G401.6 (cell line): ENCODE measurements around the gene TLCD3B.

Source experiments
- FAIRE-seq: peaks from 2 replicates; lab custom pipeline; 2012; peaks lifted over from hg19 to GRCh38; lab: Jason Lieb, UNC

The TLCD3B gene

GRCh38 chr16:30004811-30005242 lies 26.2 kb downstream of the TLCD3B start:
- no peak for FAIRE-seq

- FAIRE-seq = no peak
These were observed 26.7 kb downstream of the TLCD3B start for GRCh38 chr16:30004424-30004776.

- no peak for FAIRE-seq
These were observed 27.2 kb downstream of the TLCD3B start for GRCh38 chr16:30003670-30004423.

- no peak for FAIRE-seq
These were observed 28.3 kb downstream of the TLCD3B start for GRCh38 chr16:30002614-30003346.

- no peak for FAIRE-seq
These were observed 30.1 kb downstream of the TLCD3B start for GRCh38 chr16:30000735-30001631.

GRCh38 chr16:29999605-30000004 lies 31.5 kb downstream of the TLCD3B start:
- no peak for FAIRE-seq

- FAIRE-seq = no peak
These were observed 34.3 kb downstream of the TLCD3B start for GRCh38 chr16:29996766-29997250.

- peak; percentile 94 for FAIRE-seq
These were observed 34.9 kb downstream of the TLCD3B start, which contains the start of gene INO80E for GRCh38 chr16:29995911-29996765. INO80E (plus strand) TSS chr16:29996241; CDS start chr16:29996311, 70 bp downstream.

- FAIRE-seq = no peak
These were observed 35.7 kb downstream of the TLCD3B start, which contains the start of gene HIRIP3 for GRCh38 chr16:29995324-29995910. HIRIP3 (minus strand) TSS chr16:29995617; CDS start chr16:29995605, 12 bp downstream.

GRCh38 chr16:29994600-29995323 lies 36.3 kb downstream of the TLCD3B start:
- no peak for FAIRE-seq

- no peak for FAIRE-seq
These were observed 37.0 kb downstream of the TLCD3B start for GRCh38 chr16:29993903-29994599.

GRCh38 chr16:29993191-29993902 lies 37.7 kb downstream of the TLCD3B start:
- FAIRE-seq = no peak

GRCh38 chr16:29992344-29992967 lies 38.6 kb downstream of the TLCD3B start:
- no peak for FAIRE-seq

- no peak for FAIRE-seq
These were observed 39.5 kb downstream of the TLCD3B start for GRCh38 chr16:29991571-29991904.

GRCh38 chr16:29990883-29991570 lies 40.0 kb downstream of the TLCD3B start:
- FAIRE-seq = no peak

GRCh38 chr16:29990034-29990433 lies 41.0 kb downstream of the TLCD3B start:
- FAIRE-seq = no peak

GRCh38 chr16:29989111-29989858 lies 41.8 kb downstream of the TLCD3B start:
- no peak for FAIRE-seq
